ENCODE results near the gene STUB1.

DNA sequence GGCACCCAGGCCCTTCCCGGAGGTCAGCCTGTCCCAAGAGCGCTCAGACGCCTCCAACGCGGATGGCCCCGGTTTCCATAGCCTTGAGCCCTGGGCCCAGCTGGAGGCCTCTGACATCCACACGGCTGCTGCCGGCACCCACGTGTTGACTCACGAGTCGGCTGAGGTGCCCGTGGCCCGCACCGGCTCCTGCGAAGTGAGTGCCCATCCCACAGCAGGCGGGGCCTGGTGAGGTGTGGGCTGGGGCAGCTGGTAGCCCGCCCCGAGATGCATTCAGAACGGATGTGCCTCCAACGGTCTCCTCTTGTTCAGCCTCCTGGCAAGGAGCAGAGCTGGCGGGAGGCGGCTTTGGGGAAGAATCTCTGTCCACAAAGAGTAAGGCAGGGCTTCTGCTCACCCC is 28.4 kb upstream of the STUB1 start:
- TF ChIP-seq POLR2AphosphoS5 (IDR thresholded peaks at IDR 0.05; ENCODE audit: low read depth, low read length) (no peak), POLR2A (IDR thresholded peaks at IDR 0.05; ENCODE audit: low read depth, low read length) (no peak), TAF1 (IDR thresholded peaks at IDR 0.05; ENCODE audit: low read depth, low read length) (no peak), PAX5 (IDR thresholded peaks at IDR 0.05; ENCODE audit: insufficient read depth, low read length, severe bottlenecking) (no peak), SPI1 (IDR thresholded peaks at IDR 0.05; ENCODE audit: low read depth, low read length) (no peak)
